ENCODE results near the gene FTO.

GRCh38 chr16:53832896-53833544, 129.1 kb downstream of the FTO start:
- TF ChIP-seq CTCF (IDR thresholded peaks at IDR 0.05) = no peak
- TF ChIP-seq POLR2A (IDR thresholded peaks at IDR 0.05) = no peak

Data from adrenal gland (tissue), 5 donors.